Measurements from ENCODE around the gene MYRIP. TPM values are rescaled to one million over a fixed set of nuclear protein-coding genes. Genes with fewer than 3 reads are reported as not detected.

The MYRIP gene
- total and polyA plus RNA-seq, 2 experiments from 2014 or later = 1.5 to 1.8 TPM

DNA sequence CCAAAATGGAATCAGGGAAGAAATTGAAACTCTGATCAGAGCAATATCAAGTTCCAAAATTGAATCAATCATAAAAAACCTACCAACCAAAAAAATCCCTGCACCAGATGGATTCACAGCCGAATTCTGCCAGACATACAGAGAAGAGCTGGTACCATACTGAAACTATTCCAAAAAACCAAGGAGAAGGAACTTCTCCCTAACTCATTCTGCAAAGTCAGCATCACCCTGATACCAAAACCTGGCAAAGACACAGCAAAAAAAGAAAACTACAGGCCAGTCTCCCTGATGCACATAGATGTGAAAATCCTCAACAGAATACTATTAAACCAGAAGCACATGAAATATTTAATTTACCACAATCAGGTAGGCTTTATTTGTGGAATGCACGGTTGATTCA, 118.1 kb downstream of the MYRIP start (continued):
- TF ChIP-seq, protein P1, sequence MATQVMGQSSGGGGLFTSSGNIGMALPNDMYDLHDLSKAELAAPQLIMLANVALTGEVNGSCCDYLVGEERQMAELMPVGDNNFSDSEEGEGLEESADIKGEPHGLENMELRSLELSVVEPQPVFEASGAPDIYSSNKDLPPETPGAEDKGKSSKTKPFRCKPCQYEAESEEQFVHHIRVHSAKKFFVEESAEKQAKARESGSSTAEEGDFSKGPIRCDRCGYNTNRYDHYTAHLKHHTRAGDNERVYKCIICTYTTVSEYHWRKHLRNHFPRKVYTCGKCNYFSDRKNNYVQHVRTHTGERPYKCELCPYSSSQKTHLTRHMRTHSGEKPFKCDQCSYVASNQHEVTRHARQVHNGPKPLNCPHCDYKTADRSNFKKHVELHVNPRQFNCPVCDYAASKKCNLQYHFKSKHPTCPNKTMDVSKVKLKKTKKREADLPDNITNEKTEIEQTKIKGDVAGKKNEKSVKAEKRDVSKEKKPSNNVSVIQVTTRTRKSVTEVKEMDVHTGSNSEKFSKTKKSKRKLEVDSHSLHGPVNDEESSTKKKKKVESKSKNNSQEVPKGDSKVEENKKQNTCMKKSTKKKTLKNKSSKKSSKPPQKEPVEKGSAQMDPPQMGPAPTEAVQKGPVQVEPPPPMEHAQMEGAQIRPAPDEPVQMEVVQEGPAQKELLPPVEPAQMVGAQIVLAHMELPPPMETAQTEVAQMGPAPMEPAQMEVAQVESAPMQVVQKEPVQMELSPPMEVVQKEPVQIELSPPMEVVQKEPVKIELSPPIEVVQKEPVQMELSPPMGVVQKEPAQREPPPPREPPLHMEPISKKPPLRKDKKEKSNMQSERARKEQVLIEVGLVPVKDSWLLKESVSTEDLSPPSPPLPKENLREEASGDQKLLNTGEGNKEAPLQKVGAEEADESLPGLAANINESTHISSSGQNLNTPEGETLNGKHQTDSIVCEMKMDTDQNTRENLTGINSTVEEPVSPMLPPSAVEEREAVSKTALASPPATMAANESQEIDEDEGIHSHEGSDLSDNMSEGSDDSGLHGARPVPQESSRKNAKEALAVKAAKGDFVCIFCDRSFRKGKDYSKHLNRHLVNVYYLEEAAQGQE (IDR thresholded peaks at IDR 0.05; ENCODE audit: unreplicated experiment) = no peak
- TF ChIP-seq, protein P2, sequence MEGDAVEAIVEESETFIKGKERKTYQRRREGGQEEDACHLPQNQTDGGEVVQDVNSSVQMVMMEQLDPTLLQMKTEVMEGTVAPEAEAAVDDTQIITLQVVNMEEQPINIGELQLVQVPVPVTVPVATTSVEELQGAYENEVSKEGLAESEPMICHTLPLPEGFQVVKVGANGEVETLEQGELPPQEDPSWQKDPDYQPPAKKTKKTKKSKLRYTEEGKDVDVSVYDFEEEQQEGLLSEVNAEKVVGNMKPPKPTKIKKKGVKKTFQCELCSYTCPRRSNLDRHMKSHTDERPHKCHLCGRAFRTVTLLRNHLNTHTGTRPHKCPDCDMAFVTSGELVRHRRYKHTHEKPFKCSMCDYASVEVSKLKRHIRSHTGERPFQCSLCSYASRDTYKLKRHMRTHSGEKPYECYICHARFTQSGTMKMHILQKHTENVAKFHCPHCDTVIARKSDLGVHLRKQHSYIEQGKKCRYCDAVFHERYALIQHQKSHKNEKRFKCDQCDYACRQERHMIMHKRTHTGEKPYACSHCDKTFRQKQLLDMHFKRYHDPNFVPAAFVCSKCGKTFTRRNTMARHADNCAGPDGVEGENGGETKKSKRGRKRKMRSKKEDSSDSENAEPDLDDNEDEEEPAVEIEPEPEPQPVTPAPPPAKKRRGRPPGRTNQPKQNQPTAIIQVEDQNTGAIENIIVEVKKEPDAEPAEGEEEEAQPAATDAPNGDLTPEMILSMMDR (conservative IDR thresholded peaks at IDR 0.05; ENCODE audit: low read depth in 2 of 2) = no peak
- no peak for TF ChIP-seq POLR2AphosphoS5 (IDR thresholded peaks at IDR 0.05; ENCODE audit: low read depth)
- TF ChIP-seq EZH2phosphoT487 (IDR thresholded peaks at IDR 0.05; ENCODE audit: unreplicated experiment) = no peak
- no peak for TF ChIP-seq NANOG (IDR thresholded peaks at IDR 0.05; ENCODE audit: borderline replicate concordance)
- TF ChIP-seq CREB1 (CRISPR knock-in tag; IDR thresholded peaks at IDR 0.05; ENCODE audit: low read depth) = no peak

DNA sequence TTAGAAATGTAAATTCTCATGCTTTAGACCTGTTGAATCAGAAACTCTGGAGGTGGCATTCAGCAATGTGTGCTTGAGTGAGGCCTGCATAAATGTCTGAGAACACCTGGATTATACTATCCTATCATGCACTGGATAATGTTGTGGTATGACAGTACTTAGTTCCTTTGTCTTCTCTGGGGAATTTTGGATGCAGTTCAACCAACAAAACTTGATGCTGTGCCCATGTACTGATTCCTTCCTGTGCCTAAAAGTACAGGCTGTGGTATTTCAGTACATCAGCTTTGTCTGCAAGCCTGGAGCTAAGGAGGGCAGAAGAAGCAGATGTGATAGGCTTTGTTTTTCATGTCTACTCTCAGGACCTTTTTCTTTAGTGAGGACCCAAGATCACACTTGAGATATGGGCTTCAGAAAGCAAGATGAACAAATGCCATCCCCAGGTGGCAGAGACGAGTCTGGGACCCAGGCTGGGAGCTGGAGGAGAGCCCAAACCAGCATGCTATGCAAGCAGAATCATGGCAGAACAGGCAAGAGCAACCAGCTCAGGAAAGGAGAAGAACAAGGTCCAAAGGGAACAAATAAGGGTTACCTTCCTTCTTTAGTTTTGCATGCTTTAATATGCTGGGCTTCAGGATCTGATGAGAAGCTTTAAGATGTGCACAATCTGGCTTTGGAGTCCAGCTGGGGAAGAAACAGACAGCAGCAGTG, 124.7 kb downstream of the MYRIP start:
- no peak overlapping the region for H3K4me3 Mint-ChIP-seq
- H3K9me3 Mint-ChIP-seq = no peaks in the 10 kb centered on the region
- Histone ChIP-seq H4K20me1 (replicated peaks; ENCODE audit: insufficient read depth) (no peaks in the 10 kb centered on the region), H3F3A (replicated peaks; ENCODE audit: low read depth) (no peaks in the 10 kb centered on the region), H3K4me1 (ENCODE audit: insufficient read depth) (no peaks in the 10 kb centered on the region), H3K9me2 (ENCODE audit: insufficient read depth) (no peaks in the 10 kb centered on the region), H3K4me2 (no peak overlapping the region), H3K27me3 (ENCODE audit: insufficient read depth) (no peaks in the 10 kb centered on the region), H3K79me2 (replicated peaks; ENCODE audit: insufficient read depth) (no peaks in the 10 kb centered on the region), H3K27ac (ENCODE audit: low read depth) (no peak overlapping the region), H3K4me3 (no peak overlapping the region), H3K36me3 (ENCODE audit: insufficient read depth) (no peaks in the 10 kb centered on the region), H2AFZ (no peak overlapping the region)
- DNase-seq (ENCODE audit: low spot score) = no peak
- no peak overlapping the region for H3K27ac Mint-ChIP-seq
- no peaks in the 10 kb centered on the region for H3K27me3 Mint-ChIP-seq (ENCODE audit: insufficient read depth, low read depth, poor library complexity)
- peaks cover 17% of the 10 kb centered on the region for H3K4me1 Mint-ChIP-seq
- H3K36me3 Mint-ChIP-seq (ENCODE audit: low read depth) = no peaks in the 10 kb centered on the region
- no peak for ATAC-seq
- TF ChIP-seq NANOG (IDR thresholded peaks at IDR 0.05; ENCODE audit: borderline replicate concordance) (no peak), CREB1 (CRISPR knock-in tag; IDR thresholded peaks at IDR 0.05; ENCODE audit: low read depth) (no peak), EZH2phosphoT487 (IDR thresholded peaks at IDR 0.05; ENCODE audit: unreplicated experiment) (no peak), ZNF114 (CRISPR knock-in tag; IDR thresholded peaks at IDR 0.05) (no peak), ETS1 (IDR thresholded peaks at IDR 0.05) (no peak), STAT1 (IDR thresholded peaks at IDR 0.05; ENCODE audit: unreplicated experiment) (no peak), EZH2 (IDR thresholded peaks at IDR 0.05; ENCODE audit: low read depth, unreplicated experiment) (no peak), POLR2AphosphoS5 (IDR thresholded peaks at IDR 0.05; ENCODE audit: low read depth) (no peak), JUNB (IDR thresholded peaks at IDR 0.05; ENCODE audit: unreplicated experiment) (no peak), ZNF331 (CRISPR knock-in tag; IDR thresholded peaks at IDR 0.05; ENCODE audit: low read depth) (no peak)
- TF ChIP-seq, protein P1 (IDR thresholded peaks at IDR 0.05; ENCODE audit: unreplicated experiment) = no peak
- TF ChIP-seq, protein P2 (conservative IDR thresholded peaks at IDR 0.05; ENCODE audit: low read depth in 2 of 2) = no peak
